Fibroblast of lung (primary cell): ENCODE data around the gene AP4S1.
"Not testable (repeated sequence)": the region's sequence is repeated elsewhere in the genome, so short reads cannot be mapped to it uniquely, and the experiment has no call there.

Experiments used
- EZH2 ChIP-seq: IDR thresholded peaks from 2 replicates; pipeline ENCODE4 v1.5.1; 2012; ENCODE audit warnings: low read length, control low read depth, mild to moderate bottlenecking; ENCODE audit errors: missing control alignments
- TF ChIP-seq, protein P1 (sequence below), 2 donors: IDR thresholded peaks in 1 of 2; conservative IDR thresholded peaks in 1 of 2; 1 replicate in 1 of 2; 2 replicates in 1 of 2; pipeline ENCODE4 v1.5.1; 2011 to 2012; ENCODE audit warnings: low read length in 2 of 2, control low read depth in 1 of 2, inconsistent platforms in 1 of 2, low read depth in 1 of 2, mild to moderate bottlenecking in 1 of 2

DNA sequence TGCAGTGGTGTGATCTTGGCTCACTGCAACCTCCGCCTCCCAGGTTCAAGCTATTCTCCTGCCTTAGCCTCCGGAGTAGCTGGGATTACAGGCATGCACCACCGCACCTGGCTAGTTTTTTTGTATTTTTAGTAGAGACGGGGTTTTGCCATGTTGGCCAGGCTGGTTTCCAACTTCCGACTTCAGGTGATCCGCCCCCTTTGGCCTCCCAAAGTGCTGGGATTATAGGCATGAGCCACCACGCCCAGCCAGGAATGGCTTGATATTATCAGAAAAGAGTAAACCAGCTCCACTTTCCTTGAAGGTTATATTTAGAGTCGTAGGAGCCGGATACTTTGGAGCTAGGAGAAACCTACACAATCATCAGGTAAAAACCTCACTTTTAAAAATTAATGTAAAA, 61.0 kb downstream of the AP4S1 start:
- TF ChIP-seq, protein P1, sequence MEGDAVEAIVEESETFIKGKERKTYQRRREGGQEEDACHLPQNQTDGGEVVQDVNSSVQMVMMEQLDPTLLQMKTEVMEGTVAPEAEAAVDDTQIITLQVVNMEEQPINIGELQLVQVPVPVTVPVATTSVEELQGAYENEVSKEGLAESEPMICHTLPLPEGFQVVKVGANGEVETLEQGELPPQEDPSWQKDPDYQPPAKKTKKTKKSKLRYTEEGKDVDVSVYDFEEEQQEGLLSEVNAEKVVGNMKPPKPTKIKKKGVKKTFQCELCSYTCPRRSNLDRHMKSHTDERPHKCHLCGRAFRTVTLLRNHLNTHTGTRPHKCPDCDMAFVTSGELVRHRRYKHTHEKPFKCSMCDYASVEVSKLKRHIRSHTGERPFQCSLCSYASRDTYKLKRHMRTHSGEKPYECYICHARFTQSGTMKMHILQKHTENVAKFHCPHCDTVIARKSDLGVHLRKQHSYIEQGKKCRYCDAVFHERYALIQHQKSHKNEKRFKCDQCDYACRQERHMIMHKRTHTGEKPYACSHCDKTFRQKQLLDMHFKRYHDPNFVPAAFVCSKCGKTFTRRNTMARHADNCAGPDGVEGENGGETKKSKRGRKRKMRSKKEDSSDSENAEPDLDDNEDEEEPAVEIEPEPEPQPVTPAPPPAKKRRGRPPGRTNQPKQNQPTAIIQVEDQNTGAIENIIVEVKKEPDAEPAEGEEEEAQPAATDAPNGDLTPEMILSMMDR (conservative IDR thresholded peaks at IDR 0.05 in 1 of 2, IDR thresholded peaks at IDR 0.05 in 1 of 2; ENCODE audit: low read depth in 1 of 2, low read length in 2 of 2): not testable (repeated sequence)
- not testable (repeated sequence) for TF ChIP-seq EZH2
